Endometrial microvascular endothelial cells (primary cell): Measurements from ENCODE around the gene TSPAN4. TPM values are rescaled to one million over a fixed set of nuclear protein-coding genes. Genes with fewer than 3 reads are reported as not detected.

Experiments used
- in situ Hi-C: cut with HindIII; loops from 2 replicates; pipeline ENCODE4 v1.10.0; 2017; ENCODE audit warnings: low sequenced_read_pairs, low pct_unique_long_range_greater_than_20kb; ENCODE audit errors: inconsistent ontology term
- total RNA-seq: library from RNA; depleted of rRNA; stranded (reverse); fragments of >200 nt; gene quantifications from one replicate; pipeline ENCODE4 v1.2.3, GENCODE V29; 2015; ENCODE audit errors: inconsistent ontology term

Gene TSPAN4
- total RNA-seq, 1 donor from 2014 or later: 220 TPM

- in situ Hi-C loops: no loop called here
Observed at GRCh38 chr11:894575-895201, 52.0 kb downstream of the TSPAN4 start.

- in situ Hi-C loops: no loop called here
Observed at GRCh38 chr11:895331-896110, 52.9 kb downstream of the TSPAN4 start.

DNA sequence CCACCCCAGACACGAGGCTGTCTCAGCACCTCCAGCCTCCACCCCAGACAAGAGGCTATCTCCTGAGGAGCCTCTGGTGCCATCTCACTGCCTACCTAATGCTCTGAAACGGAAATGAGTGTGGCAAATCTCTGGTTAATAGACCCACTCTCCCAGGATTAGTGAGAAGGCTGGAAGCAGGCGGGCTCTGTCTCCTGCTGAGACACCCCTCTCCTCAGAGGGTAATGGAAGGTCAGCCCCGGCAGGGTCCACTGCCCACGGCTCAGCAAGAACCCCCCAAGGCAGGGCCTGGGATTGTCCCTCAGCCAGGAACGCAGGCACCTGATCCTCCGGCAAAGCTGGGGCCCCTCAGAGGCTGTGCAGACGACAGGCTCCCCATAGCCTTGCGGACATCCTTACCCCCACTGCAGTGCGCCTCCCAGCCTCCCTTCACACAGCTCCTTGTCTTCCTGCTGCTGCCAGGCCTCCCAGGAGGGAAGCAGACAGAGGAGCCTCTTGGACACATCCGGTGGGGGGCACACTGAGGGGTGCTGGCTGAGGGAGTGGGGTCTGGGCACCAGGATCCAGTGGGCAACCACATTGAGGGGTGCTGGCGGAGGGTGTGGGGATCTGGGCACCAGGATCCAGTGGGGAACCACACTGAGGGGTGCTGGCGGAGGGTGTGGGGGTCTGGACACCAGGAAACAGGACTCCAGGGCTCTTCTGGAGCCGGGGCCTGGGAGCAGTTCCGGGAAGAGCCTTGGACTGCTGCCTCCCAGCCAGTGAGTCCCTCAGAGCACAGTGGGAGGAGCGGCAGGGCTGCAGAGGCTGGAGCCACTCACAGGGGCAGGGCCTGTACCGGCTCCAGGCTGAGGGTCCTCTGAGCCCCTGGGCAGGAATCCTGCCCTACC, 54.8 kb downstream of the TSPAN4 start:
- in situ Hi-C loops: no loop called here

DNA sequence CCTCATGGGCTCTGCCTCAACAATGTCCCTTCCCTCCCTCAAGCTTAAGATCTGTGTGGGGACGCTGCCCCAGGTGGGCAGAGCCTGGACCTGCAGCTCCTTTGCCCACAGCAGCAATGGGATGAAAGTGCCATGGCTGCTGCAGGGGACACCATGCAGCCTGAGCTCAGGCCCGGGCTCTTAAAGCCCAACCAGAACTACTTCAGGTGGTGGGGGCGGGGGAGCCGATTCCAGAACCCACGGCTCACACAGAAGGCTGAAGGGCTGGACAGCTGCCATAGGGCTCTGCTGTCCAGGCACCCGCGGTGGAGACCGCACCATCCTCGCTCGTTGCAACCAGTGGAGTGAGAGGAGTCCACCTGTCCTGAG, 55.5 kb downstream of the TSPAN4 start:
- in situ Hi-C loops: no loop called here

DNA sequence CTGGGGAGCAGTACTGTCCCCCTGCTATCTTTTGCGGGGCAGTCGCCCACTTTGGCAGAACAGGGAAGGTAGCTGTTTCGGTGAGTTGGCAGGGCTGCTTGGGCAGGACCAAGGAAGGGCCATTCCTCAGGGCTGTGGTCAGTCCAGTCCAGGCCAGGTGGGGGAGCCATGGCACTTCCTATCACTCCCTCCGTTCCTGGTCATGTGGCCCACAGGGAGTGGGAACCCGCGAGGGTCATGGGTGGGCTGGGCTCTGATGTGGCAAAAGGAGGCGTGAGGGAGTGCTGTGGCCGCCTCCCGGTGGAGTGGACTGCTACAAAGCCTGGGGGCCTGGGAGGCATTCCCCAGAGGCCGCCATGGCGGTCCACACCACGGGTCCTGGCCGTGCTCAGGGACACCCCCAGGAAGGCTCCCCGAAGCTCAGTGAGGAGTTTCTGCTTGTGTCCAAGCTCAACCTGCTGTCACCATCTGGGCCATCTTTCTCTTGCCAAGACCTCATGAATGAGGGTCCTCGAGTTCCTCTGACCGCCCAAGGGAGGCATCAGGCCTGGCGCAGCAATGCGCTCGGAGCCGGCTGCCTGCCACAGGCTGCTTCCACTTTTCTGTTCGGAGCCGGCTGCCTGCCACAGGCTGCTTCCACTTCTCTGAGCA, 56.0 kb downstream of the TSPAN4 start:
- in situ Hi-C loops: no loop called here

DNA sequence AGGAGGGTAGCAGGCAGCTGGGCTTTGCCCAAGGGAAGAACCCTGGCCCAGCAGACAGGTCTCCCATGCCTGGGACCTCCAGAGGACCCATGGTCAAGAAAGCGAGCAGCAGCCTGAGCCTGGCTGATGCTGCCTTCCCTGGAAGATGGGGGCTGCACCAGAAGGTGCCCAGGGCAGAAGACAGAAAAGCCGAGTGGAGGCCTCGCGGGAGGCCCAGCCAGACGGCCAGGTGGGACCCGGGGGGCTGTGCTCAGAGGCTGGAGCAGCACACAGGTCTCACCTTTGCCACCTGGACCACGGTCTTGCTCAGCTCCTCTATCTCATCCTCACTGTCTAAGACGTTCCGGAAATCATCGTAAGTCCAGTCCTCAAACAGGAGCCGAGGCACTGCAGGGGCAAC, 57.1 kb downstream of the TSPAN4 start:
- in situ Hi-C loops: loop anchor here (25.0 kb wide), 1 partner anchor 163 kb away; the partner anchor contains the start of gene MUC2

DNA sequence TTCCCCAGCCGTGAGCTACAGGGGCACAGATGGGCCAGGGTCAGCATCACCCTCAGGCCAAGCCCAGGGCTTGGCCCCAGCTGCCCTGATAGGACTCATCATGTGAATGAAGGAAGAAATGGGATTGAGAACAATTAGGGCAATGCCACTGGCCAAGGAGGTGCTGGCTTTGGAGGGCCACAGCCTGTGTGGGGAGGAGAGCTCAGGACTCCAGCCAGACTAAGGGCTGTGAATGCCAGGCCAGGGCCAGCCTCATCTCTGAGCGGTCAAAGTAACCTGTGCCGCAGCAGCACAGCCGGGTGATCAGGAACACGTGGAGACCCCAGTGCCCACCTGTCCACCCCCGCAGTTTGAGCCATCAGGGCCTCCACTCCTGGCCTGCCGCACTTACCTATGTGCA, 57.9 kb downstream of the TSPAN4 start:
- in situ Hi-C loops: loop anchor here (25.0 kb wide), 1 partner anchor 162 kb away; the partner anchor contains the start of gene MUC2

GRCh38 chr11:901452-902061, 58.9 kb downstream of the TSPAN4 start:
- in situ Hi-C loops: loop anchor here (25.0 kb wide), 1 partner anchor 161 kb away; the partner anchor contains the start of gene MUC2

GRCh38 chr11:904380-904779, 61.7 kb downstream of the TSPAN4 start:
- in situ Hi-C loops: loop anchor here (25.0 kb wide), 1 partner anchor 158 kb away; the partner anchor contains the start of gene MUC2

DNA sequence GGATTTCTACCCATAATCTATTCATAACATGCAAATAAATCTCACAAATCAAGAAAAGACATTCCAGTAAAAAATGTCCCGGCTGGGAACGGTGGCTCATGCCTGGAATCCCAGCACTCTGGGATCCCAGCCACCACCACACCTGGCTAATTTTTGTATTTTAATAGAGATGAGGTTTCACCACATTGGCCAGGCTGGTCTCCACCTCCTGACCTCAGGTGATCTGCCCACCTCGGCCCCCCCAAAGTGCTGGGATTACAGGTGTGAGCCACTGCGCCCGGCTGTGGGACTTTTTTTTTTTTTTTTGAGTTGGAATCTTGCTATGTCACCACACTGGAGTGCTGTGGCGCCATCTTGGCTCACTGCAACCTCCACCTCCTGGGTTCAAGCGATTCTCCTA, 63.3 kb downstream of the TSPAN4 start:
- in situ Hi-C loops: loop anchor here (25.0 kb wide), 1 partner anchor 156 kb away; the partner anchor contains the start of gene MUC2

DNA sequence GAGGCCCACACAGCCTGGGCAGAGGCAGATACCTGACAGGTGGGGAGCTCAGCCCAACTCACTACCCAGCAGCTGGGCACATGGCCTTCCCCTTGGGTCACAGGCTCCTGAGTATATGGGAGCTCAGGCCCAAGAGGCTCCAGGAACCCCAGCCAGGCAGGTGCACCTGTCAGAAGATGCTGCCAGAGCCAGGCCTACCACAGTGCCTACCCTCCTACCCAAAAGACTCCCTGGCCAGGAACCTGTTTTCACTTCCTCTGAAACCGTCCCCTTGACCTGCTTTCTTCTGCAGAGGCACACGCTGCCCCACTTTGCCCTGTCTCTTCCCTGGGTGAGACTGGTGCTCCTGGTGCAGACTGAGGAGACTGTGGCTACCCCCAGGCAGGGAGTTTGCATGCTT, 65.0 kb downstream of the TSPAN4 start:
- in situ Hi-C loops: loop anchor here (25.0 kb wide), 1 partner anchor 155 kb away; the partner anchor contains the start of gene MUC2

- in situ Hi-C loops: loop anchor here (25.0 kb wide), 1 partner anchor 154 kb away; the partner anchor contains the start of gene MUC2
Observed at GRCh38 chr11:908273-908672, 65.6 kb downstream of the TSPAN4 start.

- in situ Hi-C loops: loop anchor here (25.0 kb wide), 1 partner anchor 153 kb away; the partner anchor contains the start of gene MUC2
Observed at GRCh38 chr11:909406-909805, 66.8 kb downstream of the TSPAN4 start.

GRCh38 chr11:910044-910588, 67.5 kb downstream of the TSPAN4 start:
- in situ Hi-C loops: loop anchor here (25.0 kb wide), 1 partner anchor 152 kb away; the partner anchor contains the start of gene MUC2

DNA sequence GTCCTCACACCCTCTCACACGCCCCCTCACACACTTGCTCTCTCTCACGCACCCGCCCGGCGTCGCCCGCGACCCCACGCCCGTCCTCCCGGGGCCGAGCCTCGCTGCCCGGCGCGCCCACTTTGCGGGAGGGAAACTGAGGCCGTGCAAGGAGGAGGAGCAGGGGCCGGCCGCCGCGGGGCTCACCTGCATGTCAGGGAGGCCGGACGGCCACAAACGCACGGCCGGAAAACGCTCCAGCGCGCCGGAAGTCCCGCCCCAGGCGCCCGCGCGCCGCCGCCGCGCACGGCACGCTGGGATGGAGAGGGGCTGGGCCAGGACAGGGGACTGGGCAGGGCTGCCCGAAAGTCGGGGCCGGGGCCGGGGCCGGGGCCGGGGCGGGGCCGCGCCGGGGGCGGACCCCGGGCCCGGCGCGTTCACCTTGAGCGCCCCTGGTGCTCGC, 68.0 kb downstream of the TSPAN4 start, which contains the start of gene CHID1:
Gene CHID1, minus strand, starts transcription at position 222 of the 442 bp plus-strand sequence. CDS start 5,994 bp downstream, outside the sequence.
- in situ Hi-C loops: loop anchor here (25.0 kb wide), 1 partner anchor 152 kb away; the partner anchor contains the start of gene MUC2

DNA sequence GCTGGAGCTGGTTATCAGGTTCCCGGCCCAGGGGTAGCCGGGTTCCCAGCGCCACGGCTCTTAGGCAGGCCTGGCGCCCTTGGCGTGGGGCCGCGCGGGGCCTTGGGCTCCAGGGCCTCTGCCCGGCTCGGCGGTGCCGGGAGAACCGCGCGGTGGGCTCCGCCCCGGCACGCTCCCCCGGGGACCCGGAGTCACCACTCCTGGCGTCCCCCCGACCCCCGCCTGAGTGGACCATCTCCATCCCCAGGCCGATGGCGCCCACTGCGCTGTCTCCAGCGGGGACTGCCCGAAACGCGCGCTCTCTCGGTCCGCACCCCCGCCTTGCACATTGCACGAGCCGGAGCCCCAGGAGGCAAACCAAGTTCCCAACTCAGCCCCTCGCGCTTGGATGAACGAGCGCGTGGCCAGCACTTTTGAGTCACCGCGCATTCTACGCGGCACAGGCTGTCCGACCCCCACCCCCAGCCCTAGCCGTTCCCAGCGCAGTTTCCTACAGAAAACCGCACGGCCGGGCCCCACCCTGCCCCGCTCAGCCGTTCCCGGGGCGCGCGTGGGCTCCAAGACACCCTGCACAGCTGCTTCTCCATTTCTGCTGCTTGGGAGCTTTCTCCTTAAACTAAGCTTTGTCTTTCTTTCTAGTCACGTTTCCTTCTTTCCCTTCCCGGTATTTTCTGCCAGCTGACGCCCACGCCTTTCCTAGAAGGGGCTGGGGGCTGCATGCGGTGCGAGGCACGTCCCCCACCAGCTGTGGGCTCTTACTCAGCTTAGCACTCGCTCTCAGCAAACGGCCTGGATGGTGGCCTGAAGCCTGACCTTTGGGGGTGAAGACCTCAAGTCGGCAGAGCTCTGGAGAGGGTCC, 68.6 kb downstream of the TSPAN4 start:
- in situ Hi-C loops: loop anchor here (25.0 kb wide), 1 partner anchor 151 kb away; the partner anchor contains the start of gene MUC2

DNA sequence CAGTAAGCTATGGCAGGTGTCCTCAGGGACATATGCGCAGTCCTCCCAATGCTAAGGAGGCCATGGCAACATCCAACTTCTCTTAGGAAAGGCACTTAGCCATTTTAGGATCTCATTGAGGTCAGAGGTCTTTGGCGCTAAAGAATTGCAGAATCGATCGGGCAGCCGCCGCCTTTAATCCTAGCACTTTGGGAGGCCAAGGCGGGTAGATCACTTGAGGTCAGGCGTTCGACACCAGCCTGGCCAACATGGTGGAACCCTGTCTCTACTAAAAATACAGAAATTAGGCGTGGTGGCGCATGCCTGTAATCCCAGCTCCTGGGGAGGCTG, 69.2 kb downstream of the TSPAN4 start:
- in situ Hi-C loops: loop anchor here (25.0 kb wide), 1 partner anchor 150 kb away; the partner anchor contains the start of gene MUC2
